Stimulated activated CD4-positive, alpha-beta T cell treated with anti-CD3 and anti-CD28 coated beads, TNF-alpha, amount 100 ng/mL, for 4 hours (primary cell): ENCODE measurements around the gene ANKRD66.
"Not testable (repeated sequence)": the region's sequence is repeated elsewhere in the genome, so short reads cannot be mapped to it uniquely, and the experiment has no call there.

Experiments
- DNase-seq, 3 experiments: peaks; one replicate each; pipeline ENCODE4 v3.0.0-alpha.2; 2020; ENCODE audit warnings: low read depth in 3 of 3

Gene ANKRD66

GRCh38 chr6:46746696-46747095, at the start of gene ANKRD66:
ANKRD66 (plus strand) TSS chr6:46746933; CDS start chr6:46751949, 5,016 bp downstream.
- DNase-seq = no peak

DNA sequence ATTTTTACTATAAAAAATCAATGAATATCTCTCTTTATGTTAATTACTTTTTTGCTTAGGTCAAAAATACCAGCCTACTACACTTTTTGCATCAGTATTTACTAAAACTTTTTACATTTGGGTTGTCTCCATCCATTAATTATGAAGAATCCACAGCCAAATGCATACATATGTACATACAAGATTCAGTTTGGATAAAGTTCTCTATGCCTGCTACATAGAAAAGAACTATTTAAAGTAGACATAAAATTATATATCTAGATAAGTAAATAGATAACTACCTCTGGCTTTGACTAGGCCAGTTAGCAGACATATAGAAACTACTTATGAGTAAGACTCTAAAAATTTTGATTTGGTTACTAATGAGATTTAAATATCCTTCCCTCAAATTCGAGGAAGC, 46.8 kb upstream of the ANKRD66 start:
- no peak for DNase-seq

DNA sequence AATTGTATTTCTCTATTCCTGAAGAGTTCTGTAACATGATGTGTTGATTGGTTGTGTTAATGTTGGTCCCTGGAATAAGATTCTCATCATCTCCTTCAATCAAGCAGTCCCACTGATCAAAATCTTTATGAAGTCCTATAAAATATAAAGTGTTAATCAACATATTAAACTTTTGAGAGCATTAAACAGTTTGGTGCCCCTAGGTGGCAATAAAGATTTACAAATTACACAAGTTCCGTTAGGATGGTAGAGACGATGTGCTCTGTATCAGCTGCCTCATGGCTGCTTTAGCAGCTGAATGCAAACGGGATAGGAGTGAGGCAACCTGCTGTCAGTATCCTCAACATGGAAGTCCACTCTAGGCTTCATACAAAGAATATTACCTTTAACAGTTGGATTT, 42.2 kb upstream of the ANKRD66 start:
- DNase-seq = no peak

GRCh38 chr6:46706464-46706863, 40.3 kb upstream of the ANKRD66 start:
- no peak for DNase-seq

DNA sequence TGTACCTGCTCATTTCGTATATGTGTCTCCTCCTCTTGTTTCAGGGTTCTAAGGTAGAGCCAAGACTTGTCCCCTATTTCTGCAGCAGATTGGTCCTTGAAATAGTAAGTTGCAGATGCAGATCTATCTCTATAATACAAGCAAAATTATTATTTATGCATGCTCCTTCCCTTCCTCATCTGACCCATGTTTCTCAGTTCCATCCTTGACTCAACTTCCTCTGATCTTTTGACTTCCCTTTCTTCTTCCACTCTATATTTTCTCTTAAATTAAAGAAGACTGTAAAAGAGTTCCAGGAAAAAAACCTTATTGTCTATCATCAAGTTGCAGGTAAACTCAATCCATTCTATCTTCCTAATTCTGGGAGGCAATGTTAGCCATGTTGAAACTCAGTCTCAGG, 35.2 kb upstream of the ANKRD66 start:
- no peak for DNase-seq

- DNase-seq = no peak
Observed at GRCh38 chr6:46715141-46715540, 31.6 kb upstream of the ANKRD66 start.

DNA sequence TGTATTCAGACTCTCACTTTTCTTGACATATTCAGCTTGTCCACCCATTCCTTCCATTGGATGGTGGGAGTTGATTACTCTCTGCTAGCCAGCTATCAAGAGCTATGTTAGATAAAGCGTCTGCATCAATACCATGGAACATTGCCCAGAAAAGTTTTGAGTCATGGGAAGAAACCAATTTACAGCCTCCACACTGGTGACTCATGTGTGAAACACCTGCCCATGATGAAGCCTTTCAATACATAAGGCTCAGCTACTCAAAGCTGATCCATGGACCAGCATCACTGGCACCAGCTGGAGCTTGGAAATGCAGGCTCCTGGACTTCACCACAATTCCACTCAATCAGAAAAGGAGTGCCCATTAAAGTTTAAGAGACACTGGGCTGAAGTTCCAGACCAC, 27.6 kb upstream of the ANKRD66 start:
- no peak for DNase-seq

GRCh38 chr6:46720401-46720800, 26.3 kb upstream of the ANKRD66 start:
- DNase-seq = no peak

DNA sequence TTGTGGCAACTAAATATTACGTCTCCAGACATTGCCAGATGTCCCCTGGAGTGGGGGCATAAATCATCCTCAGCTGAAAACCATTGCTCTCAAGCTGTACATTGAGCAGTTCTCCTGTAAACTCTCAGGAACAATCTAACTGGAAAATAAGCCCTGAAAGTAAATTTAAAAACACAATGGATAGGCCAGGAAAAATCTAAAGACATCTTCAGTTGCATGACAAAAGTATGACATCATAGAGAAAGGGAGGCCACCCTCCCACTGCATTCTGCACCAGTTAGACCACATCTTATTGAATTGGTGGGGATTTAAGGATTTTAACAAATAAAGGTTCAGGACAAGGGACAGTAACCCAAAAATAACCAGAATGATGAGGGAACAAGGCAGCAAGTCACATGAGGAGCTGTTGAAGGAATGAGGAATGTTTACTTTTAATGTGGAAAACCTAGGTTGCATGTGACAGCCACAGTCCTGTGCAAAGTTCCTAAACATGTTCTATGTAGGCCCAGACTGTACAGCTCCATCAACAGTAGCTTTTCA, 16.9 kb upstream of the ANKRD66 start:
- DNase-seq = no peak

GRCh38 chr6:46730921-46731461, 15.7 kb upstream of the ANKRD66 start:
- no peak for DNase-seq

DNA sequence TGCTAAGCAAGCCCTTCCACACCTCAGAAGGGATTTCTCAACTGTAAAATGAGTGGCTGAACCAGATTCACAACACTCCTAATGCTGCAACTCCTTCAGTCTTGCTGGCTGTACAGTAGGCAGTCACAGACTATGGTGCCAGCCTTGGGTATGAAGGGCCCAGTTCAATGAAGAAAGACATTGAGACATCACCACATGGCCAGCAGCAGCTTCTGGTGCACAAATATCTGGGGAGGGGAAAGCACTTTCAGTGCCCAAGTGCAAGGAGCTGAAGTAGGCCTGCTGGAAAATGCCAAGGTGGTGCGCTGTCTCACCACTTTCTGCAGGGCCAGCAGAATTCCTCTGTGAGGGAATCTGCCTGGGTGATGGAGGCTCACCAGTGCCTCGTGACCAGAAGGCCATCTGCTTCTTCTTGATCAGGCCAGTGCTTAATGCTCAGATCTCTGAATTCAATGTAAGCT, 13.4 kb upstream of the ANKRD66 start:
- DNase-seq = no peak

DNA sequence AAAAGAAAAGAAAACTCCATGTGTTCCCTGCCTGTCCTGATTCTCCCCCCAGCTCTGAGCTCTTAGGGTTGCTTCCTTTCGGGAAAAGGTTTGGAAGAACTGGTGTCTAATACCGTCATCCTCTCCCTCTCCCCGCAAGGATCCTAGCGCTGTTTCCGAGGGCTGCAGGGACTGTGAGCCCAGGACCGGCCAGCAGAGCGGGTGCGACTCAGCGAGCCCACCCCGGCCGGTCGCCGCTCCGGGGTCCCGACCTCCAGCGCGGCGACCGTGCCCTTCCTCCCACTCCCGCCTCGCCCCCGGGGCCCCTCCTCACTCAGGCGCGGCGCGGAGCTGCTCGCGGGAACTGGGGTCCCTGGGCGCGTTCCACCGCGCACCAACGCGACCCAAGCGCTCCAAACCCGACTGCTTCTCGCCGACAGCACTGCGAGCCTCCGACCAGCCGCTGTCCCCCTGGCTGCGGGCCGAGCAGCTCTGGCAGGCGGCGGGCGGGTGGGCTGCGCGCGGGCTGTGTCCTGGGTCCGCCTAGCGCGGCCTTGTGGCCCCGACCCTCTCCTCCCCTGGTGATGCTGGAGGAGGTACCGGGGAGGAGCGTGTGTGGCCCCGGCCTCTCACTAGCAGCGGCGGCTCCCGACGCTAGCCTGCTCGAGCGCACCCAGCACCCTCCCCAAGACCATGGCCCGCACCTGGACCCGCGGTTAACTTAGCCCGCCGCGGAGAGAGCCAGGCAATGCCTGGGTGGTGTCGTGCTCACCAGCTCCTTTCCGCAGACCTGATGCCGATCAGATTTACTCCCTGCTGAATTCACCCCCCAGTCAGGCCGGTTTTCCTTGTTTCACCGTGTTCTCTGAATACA, 11.6 kb upstream of the ANKRD66 start, which contains the start of gene PLA2G7:
Gene PLA2G7 (minus strand): TSS at position 509 of the 853 bp plus-strand sequence. CDS start 12,484 bp downstream, outside the sequence.
- DNase-seq = no peak

GRCh38 chr6:46735720-46736031, 11.1 kb upstream of the ANKRD66 start:
- no peak for DNase-seq

GRCh38 chr6:46736906-46737305, 9.8 kb upstream of the ANKRD66 start:
- DNase-seq = no peak

DNA sequence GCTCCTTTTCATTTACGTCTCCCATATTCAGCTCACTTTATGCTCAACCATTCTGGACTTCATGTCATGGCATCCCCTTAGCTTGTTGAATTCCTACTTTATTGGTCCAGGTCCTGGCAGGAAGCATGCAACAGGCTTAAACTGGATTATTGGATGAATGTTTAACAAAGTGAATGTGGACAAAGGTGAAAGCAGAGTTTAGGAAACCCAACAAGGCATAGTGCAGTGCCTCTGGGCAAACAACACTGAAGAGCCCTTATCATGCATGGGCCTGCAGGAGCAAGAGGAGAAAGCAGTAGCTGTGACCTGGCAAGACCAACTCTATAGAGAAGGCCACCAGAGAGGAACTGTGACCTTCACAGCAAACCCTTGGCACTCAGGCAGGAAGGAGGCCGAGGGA, 5.3 kb upstream of the ANKRD66 start:
- no peak for DNase-seq

DNA sequence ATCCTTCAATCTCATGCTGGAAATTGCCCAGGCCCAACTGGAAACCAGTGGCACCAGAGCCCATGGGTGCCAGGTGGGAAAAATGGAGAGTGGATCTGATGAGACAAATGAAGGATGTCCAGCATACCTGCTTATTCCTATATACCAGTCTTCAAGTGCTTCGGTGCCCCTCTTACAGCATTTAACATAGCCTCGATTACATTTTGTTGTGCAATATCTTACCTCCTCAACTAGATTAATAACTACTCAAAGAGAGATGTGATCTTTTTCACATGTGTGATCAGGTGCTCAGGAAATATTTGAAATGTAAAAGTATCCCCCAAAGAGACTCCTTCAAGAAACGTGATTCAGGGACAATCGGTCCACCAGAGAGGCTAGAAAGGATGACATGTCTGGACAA, 4.8 kb upstream of the ANKRD66 start:
- DNase-seq = no peak

- DNase-seq = no peak
Observed at GRCh38 chr6:46743425-46744158, 3.1 kb upstream of the ANKRD66 start.

DNA sequence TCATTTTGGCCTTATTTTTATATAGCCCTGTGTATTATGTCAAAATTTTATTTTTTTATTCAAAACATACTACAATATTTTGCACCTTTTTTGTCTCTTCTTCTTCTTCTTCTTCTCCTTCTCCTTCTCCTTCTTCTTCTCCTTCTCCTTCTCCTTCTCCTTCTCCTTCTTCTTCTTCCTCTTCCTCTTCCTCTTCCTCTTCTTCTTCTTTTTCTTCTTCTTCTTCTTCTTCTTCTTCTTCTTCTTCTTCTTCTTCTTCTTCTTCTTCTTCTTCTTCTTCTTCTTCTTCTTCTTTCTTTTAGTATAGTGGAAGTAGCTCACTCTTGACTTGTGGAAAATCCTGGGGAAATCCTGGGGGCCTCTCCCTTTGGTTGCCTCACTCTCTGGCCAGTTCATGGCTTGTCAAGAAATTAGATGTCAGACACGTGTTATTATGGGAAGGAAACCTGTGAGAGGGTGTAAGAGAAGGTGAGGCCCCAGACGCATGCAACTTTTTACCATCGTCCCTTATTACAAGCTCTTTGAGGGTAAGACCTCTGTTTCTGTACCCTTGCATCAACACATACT, 2.5 kb upstream of the ANKRD66 start:
- DNase-seq = not testable (repeated sequence)

DNA sequence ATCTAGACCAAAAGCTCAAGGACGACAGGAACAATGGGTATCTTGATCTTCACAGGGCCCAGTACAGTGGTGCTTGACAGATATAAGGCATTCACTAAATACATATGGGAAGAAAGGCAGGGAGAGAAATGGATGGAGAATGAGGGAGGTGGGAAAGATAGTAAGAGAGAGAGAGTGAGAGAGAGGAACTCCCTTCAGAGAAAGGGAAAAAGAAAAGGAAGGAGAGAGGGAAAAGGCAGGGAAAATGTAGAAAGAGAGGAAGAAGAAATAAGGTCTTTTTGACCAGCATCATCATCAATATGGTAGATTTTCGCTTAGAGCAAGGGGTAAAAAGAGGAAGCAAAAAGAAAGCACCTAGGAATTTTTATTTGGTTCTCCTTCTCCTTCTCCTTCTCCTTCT, 760 bp upstream of the ANKRD66 start:
- DNase-seq = no peak

DNA sequence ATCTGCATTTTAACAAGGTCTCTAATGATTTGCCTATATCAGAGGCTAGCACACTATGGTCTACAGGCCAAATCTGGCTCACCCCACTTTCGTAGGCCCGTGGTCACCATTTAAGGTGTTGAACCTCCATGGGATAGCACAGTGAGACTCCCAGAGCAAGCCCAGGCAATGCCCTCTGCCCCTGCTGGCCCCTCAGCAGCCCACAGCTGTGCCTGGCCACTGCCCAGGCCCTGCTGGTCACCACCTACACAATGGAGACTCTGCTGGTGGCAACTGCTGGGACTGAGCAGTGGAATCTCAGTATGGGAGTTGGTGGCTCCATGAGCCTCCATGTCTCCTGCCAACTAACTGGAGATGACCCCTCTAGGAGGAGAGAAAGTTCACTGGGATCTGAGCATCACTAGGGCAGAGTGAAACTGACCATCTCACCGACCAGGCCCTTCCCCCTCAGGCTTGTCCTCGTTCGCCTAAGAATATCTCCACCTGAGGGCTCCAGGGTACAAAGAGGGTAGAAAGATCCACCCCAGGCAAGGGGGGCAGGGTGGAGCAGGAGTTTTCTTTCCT, 2.3 kb downstream of the ANKRD66 start:
- DNase-seq = no peak

GRCh38 chr6:46749731-46750130, 3.0 kb downstream of the ANKRD66 start:
- DNase-seq = no peak

DNA sequence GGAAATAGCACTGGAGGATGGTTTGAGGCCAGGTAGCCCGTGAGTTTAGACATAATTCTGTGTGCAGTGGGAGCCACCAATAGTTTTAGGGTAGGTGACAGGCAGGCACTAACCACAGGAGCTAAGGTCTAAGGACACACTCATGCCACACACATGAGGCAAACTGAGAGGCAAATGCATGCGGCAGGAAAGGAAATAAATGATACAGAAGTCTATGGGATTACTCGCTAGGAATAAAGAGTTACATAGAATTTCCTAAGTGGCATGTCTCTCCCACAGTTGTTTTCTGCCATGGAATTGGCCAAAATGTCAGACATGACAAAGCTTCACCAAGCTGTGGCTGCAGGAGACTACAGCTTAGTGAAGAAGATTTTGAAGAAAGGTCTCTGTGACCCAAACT, 4.9 kb downstream of the ANKRD66 start:
- DNase-seq = no peak
